ENCODE data around the gene CD72. TPM values are rescaled to one million over a fixed set of nuclear protein-coding genes. Genes with fewer than 3 reads are reported as not detected.

The CD72 gene
- total RNA-seq, 1 donor from 2014 or later: 2.4 TPM

- Mint-ChIP-seq H3K4me3 (ENCODE audit: unreplicated experiment) (peak overlapping the region; percentile 88), H3K9me3 (ENCODE audit: unreplicated experiment) (peaks cover 4% of the 10 kb centered on the region), H3K27ac (ENCODE audit: unreplicated experiment) (no peak overlapping the region), H3K4me1 (ENCODE audit: unreplicated experiment) (peaks cover 35% of the 10 kb centered on the region), H3K27me3 (ENCODE audit: unreplicated experiment) (peaks cover 32% of the 10 kb centered on the region), H3K36me3 (ENCODE audit: low read depth, unreplicated experiment) (peaks cover 18% of the 10 kb centered on the region)
- no peak for TF ChIP-seq CTCF (IDR thresholded peaks at IDR 0.05; ENCODE audit: unreplicated experiment)
- no peak for DNase-seq (ENCODE audit: low spot score)
Measured at GRCh38 chr9:35659340-35659739, 41.1 kb upstream of the CD72 start.

GRCh38 chr9:35658968-35659220 is 40.7 kb upstream of the CD72 start:
- Mint-ChIP-seq H3K27ac (ENCODE audit: unreplicated experiment) (peak overlapping the region; percentile 78), H3K4me1 (ENCODE audit: unreplicated experiment) (peaks cover 35% of the 10 kb centered on the region), H3K9me3 (ENCODE audit: unreplicated experiment) (peaks cover 4% of the 10 kb centered on the region), H3K27me3 (ENCODE audit: unreplicated experiment) (peaks cover 32% of the 10 kb centered on the region), H3K36me3 (ENCODE audit: low read depth, unreplicated experiment) (peaks cover 18% of the 10 kb centered on the region), H3K4me3 (ENCODE audit: unreplicated experiment) (peak overlapping the region; percentile 88)
- no peak for DNase-seq (ENCODE audit: low spot score)
- no peak for TF ChIP-seq CTCF (IDR thresholded peaks at IDR 0.05; ENCODE audit: unreplicated experiment)

DNA sequence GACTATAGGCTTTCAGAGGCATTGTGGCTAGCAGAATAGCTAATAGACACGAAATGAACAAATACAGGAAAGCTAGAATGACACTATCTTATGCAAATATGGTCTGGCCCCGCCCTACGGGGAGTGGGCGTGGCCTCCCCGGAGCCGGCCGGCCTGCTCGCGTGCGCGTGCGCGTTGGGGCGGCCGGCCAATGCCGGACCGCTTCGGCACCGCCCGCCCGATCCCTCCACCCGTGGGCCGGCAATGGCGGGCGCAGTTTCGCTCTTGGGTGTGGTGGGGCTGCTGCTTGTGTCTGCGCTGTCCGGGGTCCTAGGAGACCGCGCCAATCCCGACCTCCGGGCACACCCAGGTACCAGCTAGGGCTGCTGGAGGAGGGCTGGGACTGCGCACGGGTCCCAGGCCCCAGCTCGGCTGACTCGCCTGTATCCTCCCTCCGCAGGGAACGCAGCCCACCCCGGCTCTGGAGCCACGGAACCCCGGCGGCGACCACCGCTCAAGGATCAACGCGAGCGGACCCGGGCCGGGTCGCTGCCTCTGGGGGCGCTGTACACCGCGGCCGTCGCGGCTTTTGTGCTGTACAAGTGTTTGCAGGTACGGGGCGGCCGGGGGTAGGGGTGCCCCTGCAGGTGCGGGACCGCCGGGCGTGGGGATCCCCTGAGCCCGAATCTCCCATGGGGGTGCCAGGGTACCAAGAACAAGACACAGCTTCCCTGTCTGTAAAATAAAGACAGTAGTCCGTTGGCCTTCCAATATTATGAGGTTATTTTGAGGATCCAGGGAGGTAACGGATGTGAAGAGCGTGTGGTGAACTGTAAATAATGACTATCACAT is 40.1 kb upstream of the CD72 start, which contains the start of gene CCDC107:
Gene CCDC107 (plus strand): TSS at position 156 of the 831 bp plus-strand sequence. CDS start 88 bp downstream, at position 244.
- H3K4me1 Mint-ChIP-seq (ENCODE audit: unreplicated experiment): peaks cover 35% of the 10 kb centered on the region
- peaks cover 18% of the 10 kb centered on the region for H3K36me3 Mint-ChIP-seq (ENCODE audit: low read depth, unreplicated experiment)
- H3K9me3 Mint-ChIP-seq (ENCODE audit: unreplicated experiment): peaks cover 4% of the 10 kb centered on the region
- peak within 1 kb of the TSS; percentile 91 for H3K4me3 Mint-ChIP-seq (ENCODE audit: unreplicated experiment)
- TF ChIP-seq CTCF (IDR thresholded peaks at IDR 0.05; ENCODE audit: unreplicated experiment): peak; percentile 76
- H3K27ac Mint-ChIP-seq (ENCODE audit: unreplicated experiment): peak within 1 kb of the TSS; percentile 99
- DNase-seq (ENCODE audit: low spot score): peak; percentile 88
- peaks cover 31% of the 10 kb centered on the region for H3K27me3 Mint-ChIP-seq (ENCODE audit: unreplicated experiment)

GRCh38 chr9:35657546-35658136 is 39.4 kb upstream of the CD72 start, which contains the start of gene RMRP:
TSS of gene RMRP (minus strand) at chr9:35658019.
- peaks cover 25% of the 10 kb centered on the region for H3K27me3 Mint-ChIP-seq (ENCODE audit: unreplicated experiment)
- H3K4me3 Mint-ChIP-seq (ENCODE audit: unreplicated experiment): peak within 1 kb of the TSS; percentile 91
- peak within 1 kb of the TSS; percentile 99 for H3K27ac Mint-ChIP-seq (ENCODE audit: unreplicated experiment)
- H3K9me3 Mint-ChIP-seq (ENCODE audit: unreplicated experiment): peaks cover 4% of the 10 kb centered on the region
- DNase-seq (ENCODE audit: low spot score): peak; percentile 92
- H3K4me1 Mint-ChIP-seq (ENCODE audit: unreplicated experiment): peaks cover 34% of the 10 kb centered on the region
- H3K36me3 Mint-ChIP-seq (ENCODE audit: low read depth, unreplicated experiment): peaks cover 18% of the 10 kb centered on the region
- no peak for TF ChIP-seq CTCF (IDR thresholded peaks at IDR 0.05; ENCODE audit: unreplicated experiment)

All from endothelial cell (in vitro differentiated cells).